GM20000 (cell line): Measurements from ENCODE around the gene PRDM16.

ENCODE experiments used
- DNase-seq: peaks from one replicate; pipeline ENCODE4 v3.0.0; 2012; ENCODE audit warnings: low spot score
- TF ChIP-seq, protein P1 (sequence below): IDR thresholded peaks from 2 replicates; pipeline ENCODE4 v1.5.1; 2012; ENCODE audit warnings: mild to moderate bottlenecking, control low read depth; ENCODE audit errors: extremely low read depth, missing control alignments

PRDM16 gene

DNA sequence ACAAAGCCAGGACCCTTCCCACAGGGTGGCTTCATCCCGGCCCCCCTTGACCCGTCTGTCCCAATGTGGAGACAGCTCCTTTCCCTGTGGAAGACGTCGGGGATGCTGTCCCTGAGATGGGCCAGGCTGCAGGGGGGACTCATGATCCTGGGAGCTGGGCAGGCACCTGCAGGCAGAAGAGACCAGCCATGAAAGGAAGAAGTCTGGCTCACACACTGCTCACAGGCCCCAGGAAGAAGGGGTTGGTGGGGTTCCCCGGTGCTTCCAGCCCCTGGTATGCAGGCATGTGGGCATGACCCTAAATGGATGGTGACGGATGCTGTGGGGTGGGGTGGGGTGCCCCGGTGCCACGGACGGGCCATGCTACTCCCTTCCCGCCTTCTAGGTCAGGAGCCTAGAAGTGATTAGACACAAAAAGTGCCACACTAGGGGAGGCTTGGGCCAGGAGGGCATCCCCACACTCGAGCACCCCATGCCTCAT, 39.5 kb upstream of the PRDM16 start:
- DNase-seq, result no peak
- TF ChIP-seq, protein P1, sequence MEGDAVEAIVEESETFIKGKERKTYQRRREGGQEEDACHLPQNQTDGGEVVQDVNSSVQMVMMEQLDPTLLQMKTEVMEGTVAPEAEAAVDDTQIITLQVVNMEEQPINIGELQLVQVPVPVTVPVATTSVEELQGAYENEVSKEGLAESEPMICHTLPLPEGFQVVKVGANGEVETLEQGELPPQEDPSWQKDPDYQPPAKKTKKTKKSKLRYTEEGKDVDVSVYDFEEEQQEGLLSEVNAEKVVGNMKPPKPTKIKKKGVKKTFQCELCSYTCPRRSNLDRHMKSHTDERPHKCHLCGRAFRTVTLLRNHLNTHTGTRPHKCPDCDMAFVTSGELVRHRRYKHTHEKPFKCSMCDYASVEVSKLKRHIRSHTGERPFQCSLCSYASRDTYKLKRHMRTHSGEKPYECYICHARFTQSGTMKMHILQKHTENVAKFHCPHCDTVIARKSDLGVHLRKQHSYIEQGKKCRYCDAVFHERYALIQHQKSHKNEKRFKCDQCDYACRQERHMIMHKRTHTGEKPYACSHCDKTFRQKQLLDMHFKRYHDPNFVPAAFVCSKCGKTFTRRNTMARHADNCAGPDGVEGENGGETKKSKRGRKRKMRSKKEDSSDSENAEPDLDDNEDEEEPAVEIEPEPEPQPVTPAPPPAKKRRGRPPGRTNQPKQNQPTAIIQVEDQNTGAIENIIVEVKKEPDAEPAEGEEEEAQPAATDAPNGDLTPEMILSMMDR, result no peak

DNA sequence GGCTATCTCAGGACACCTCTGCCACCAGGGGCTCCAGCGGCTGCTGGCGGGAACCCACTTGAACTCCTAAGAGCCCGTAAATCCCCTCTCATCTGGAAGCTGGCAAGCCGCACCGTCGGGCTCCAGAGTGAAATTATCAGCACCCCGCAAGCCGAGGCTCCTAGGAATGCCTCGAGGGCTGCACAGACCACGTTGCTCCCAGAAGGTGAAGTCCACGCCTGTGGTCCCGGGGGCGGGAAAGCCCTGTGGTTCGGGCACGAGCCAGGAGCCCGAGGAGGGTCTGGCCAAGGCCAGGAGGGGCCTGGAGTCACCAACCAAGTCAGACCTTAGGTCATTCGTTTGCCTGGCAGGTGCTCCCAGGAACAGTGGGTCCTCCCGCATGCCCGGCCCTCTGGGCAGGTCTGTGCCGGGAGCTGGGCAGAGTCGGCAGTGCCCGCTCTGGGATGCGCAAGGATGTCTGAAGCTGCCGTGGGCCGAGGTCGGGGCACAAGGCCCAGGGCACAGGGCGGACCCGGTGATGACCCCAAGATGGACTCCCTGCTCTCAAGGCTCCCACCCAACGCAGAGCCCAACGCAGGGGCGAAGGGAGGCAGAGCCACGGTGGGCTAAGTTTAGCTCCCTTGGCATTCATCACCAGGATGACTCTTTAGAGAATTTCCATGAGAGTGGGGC, 38.9 kb upstream of the PRDM16 start:
- TF ChIP-seq, protein P1, result no peak
- DNase-seq, result no peak

GRCh38 chr1:3030663-3031381, 38.2 kb upstream of the PRDM16 start:
- no peak for DNase-seq
- TF ChIP-seq, protein P1, result no peak

DNA sequence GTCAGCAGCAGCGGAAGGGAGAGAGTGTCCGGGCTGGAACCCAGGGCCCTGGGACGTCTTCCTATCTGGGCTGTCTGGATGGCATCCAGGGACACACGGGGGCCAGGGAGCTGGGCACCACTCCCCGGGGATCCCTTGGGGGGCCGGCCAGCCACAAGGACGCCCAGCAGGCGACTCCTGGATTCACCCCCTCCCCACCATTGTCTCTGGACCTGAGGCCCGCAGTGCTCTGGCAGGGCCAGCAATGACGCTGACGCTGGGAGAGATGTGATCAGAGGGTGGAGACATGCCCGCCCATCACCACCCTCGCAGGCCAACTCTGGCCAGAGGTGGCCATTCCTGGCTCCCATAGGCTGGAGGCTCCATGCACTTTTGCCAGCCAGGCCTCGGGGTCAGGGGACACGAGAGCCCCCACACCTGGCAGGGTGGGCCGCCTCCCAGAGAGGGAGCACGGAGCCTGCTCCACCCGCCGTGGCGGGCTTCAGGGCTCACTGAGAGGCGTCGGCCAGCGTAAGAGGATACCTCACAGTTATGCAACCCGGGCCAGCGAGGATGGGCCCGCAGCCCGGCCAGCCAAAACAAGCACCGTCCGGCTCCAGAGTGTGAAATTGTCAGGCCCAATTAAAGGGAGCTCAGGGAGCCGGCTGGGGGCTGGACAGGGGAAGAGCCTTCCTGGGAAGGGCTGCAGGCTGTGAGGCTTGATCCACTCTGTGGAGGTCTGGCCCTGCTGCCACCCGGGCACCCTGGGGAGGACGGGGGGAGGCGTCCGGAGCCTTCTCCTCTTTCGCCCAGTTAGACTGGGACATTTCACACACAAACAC, 37.4 kb upstream of the PRDM16 start:
- TF ChIP-seq, protein P1, result no peak

DNA sequence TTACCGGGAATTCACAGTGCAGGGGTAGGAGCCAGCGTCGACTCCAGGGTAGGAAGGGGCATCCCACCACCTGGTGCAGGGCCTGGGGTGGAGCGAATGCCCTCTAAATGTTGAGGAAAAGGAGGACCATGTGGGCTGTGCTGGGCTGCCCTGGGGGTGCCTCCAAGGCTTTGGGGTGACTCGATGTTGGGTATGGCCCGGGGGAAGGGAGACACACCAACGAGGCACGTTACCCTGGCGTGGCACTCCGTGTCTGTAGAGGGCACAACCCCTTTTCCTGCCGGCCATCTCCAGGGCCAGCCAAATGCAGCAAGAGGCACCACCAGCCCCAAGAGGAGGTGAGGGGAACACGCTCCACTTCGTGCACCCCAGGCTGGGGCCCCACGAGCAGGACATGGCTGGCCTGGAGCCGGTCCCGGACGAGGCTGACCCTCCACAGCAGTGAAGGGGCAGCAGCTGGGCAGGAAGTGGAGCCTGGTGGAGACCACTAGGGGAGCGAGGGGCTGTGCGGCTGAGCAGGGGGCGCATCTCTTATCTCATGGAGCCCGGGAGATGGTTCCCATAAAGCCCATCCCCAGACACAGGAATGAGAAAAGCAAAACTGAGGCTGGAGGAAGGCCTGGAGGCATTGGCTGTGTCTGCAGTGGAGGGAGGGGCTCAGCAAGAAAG, 36.5 kb upstream of the PRDM16 start:
- TF ChIP-seq, protein P1, result no peak
- DNase-seq, result no peak

More for the DNA sequence above, 37.4 kb upstream of the PRDM16 start:
- no peak for DNase-seq

- TF ChIP-seq, protein P1, result no peak
- no peak for DNase-seq
These were observed 35.8 kb upstream of the PRDM16 start for GRCh38 chr1:3033040-3033789.
